ENCODE results near the gene ATG14. TPM values are rescaled to one million over a fixed set of nuclear protein-coding genes. Genes with fewer than 3 reads are reported as not detected.

ATG14 gene
- total and polyA plus RNA-seq, 2 donors (not counting 1 experiment from before 2014, with no cell fraction given) = 7.2 to 15.5 TPM

DNA sequence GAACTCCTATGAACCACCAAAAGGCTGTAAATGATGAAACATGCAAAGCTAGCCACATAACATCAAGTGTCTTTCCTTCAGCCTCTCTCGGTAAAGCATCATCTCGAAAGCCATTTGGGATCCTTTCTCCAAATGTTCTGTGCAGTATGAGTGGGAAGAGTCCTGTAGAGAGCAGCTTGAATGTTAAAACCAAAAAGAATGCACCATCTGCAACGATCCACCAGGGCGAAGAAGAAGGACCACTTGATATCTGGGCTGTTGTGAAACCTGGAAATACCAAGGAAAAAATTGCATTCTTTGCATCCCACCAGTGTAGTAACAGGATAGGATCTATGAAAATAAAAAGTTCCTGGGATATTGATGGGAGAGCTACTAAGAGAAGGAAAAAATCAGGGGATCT lies 61.2 kb downstream of the ATG14 start:
- Histone ChIP-seq H3K4me2 (replicated peaks; ENCODE audit: low read depth, low read length, poor library complexity, severe bottlenecking) (no peak overlapping the region), H3K4me1 (ENCODE audit: control insufficient read depth in 2 of 2, insufficient read depth in 2 of 2, low read length in 2 of 2) (peaks cover 10% of the 10 kb centered on the region in 2 donors), H3K27me3 (replicated peaks in 1 of 4; ENCODE audit: control extremely low read depth in 1 of 4, control insufficient read depth in 3 of 4, insufficient read depth in 4 of 4, low read length in 3 of 4) (no peaks in the 10 kb centered on the region), H3K79me2 (ENCODE audit: control insufficient read depth, insufficient read depth, low read length) (peaks cover 21% of the 10 kb centered on the region), H3K4me3 (ENCODE audit: control extremely low read depth in 1 of 5, extremely low read depth in 1 of 5, insufficient read depth in 1 of 5, low read depth in 2 of 5, low read length in 4 of 5) (no peak overlapping the region), H3K9me3 (ENCODE audit: control extremely low read depth in 1 of 3, control insufficient read depth in 2 of 3, insufficient read depth in 1 of 3, low read length in 2 of 3) (no peaks in the 10 kb centered on the region), H2AFZ (ENCODE audit: insufficient read depth, low read depth, low read length, poor library complexity, severe bottlenecking) (no peak overlapping the region), H3K27ac (ENCODE audit: low read length in 2 of 2) (no peak overlapping the region), H3K9ac (ENCODE audit: low read length) (no peak overlapping the region), H3K36me3 (replicated peaks in 1 of 2; ENCODE audit: control extremely low read depth in 1 of 2, control insufficient read depth in 1 of 2, extremely low read depth in 1 of 2, insufficient read depth in 2 of 2, low read length in 1 of 2) (peaks cover 0 to 31% of the 10 kb centered on the region in 2 experiments), H4K20me1 (ENCODE audit: control insufficient read depth, insufficient read depth, low read length, poor library complexity, severe bottlenecking) (peaks cover 13% of the 10 kb centered on the region)
- POLR2A ChIA-PET = no interaction called here
- DNase-seq (no peak), ATAC-seq (ENCODE audit: low read depth) (no peak)
- TF ChIP-seq CTCF (IDR thresholded peaks at IDR 0.05) (no peak), EZH2 (IDR thresholded peaks at IDR 0.05; ENCODE audit: borderline replicate concordance, insufficient read depth, low read depth, low read length, poor library complexity, severe bottlenecking) (no peak)
- no peak overlapping the region for H3K27ac Mint-ChIP-seq
- 95% methylated on average over 2 of the region's 4 CpGs for WGBS (ENCODE audit: insufficient coverage)
- no peaks in the 10 kb centered on the region for H3K27me3 Mint-ChIP-seq
- intact Hi-C loops (cut with micrococcal nuclease) = no loop called here
- H3K4me1 Mint-ChIP-seq = peaks cover 33% of the 10 kb centered on the region
- CTCF ChIA-PET = interaction anchor here (0.7 to 2.9 kb wide), 3 partner anchors 25 to 299 kb away, joined by 3 to 16 read pairs (median 3); partner anchors contain the start of genes FBXO34 and MAPK1IP1L
- H3K4me3 Mint-ChIP-seq = no peak overlapping the region
- no peaks in the 10 kb centered on the region for H3K9me3 Mint-ChIP-seq (ENCODE audit: insufficient read depth)

DNA sequence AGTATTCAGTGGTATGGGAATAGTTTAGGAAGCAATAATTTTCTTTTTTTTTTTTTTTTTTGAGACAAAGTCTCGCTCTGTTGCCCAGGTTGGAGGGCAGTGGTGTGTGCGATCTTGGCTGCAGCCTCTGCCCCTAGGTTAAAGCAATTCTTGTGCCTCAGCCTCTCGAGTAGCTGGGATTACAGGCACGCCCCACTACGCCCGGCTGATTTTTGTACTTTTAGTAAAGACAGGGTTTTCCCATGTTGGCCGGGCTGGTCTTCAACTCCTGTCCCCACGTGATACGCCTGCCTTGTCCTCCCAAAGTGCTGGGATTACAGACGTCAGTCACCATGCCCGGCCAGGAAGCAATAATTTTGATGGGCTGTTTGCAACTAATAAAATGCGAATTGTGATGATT lies 62.1 kb downstream of the ATG14 start:
- peaks cover 10% of the 10 kb centered on the region in 2 donors for H3K4me1 ChIP-seq (ENCODE audit: control insufficient read depth in 2 of 2, insufficient read depth in 2 of 2, low read length in 2 of 2)
- TF ChIP-seq CTCF (IDR thresholded peaks at IDR 0.05) (no peak), EZH2 (IDR thresholded peaks at IDR 0.05; ENCODE audit: borderline replicate concordance, insufficient read depth, low read depth, low read length, poor library complexity, severe bottlenecking) (no peak)
- H3K4me2 ChIP-seq (replicated peaks; ENCODE audit: low read depth, low read length, poor library complexity, severe bottlenecking) = peak overlapping the region; percentile 33
- intact Hi-C loops (cut with micrococcal nuclease) = no loop called here
- DNase-seq (peak; percentile 26), ATAC-seq (ENCODE audit: low read depth) (peak; percentile 57)
- no peaks in the 10 kb centered on the region for H3K27me3 Mint-ChIP-seq
- H3K27me3 ChIP-seq (replicated peaks in 1 of 4; ENCODE audit: control extremely low read depth in 1 of 4, control insufficient read depth in 3 of 4, insufficient read depth in 4 of 4, low read length in 3 of 4) = no peaks in the 10 kb centered on the region
- WGBS (ENCODE audit: insufficient coverage) = 81% methylated on average over 3 of the region's 12 CpGs
- POLR2A ChIA-PET = no interaction called here
- H3K9me3 ChIP-seq (ENCODE audit: control extremely low read depth in 1 of 3, control insufficient read depth in 2 of 3, insufficient read depth in 1 of 3, low read length in 2 of 3) = no peaks in the 10 kb centered on the region
- CTCF ChIA-PET = interaction anchor here (1.4 kb wide), 1 partner anchor 104 kb away, joined by 3 read pairs; no protein-coding TSS in a partner anchor
- peak overlapping the region; percentile 65 for H3K4me3 Mint-ChIP-seq
- H3K27ac ChIP-seq (ENCODE audit: low read length in 2 of 2) = no peak overlapping the region
- H4K20me1 ChIP-seq (ENCODE audit: control insufficient read depth, insufficient read depth, low read length, poor library complexity, severe bottlenecking) = peaks cover 19% of the 10 kb centered on the region
- no peak overlapping the region for H3K4me3 ChIP-seq (ENCODE audit: control extremely low read depth in 1 of 5, extremely low read depth in 1 of 5, insufficient read depth in 1 of 5, low read depth in 2 of 5, low read length in 4 of 5)
- H3K9me3 Mint-ChIP-seq (ENCODE audit: insufficient read depth) = no peaks in the 10 kb centered on the region
- H3K9ac ChIP-seq (ENCODE audit: low read length) = no peak overlapping the region
- no peak overlapping the region for H2AFZ ChIP-seq (ENCODE audit: insufficient read depth, low read depth, low read length, poor library complexity, severe bottlenecking)
- peak overlapping the region; percentile 68 for H3K27ac Mint-ChIP-seq
- peaks cover 39% of the 10 kb centered on the region for H3K4me1 Mint-ChIP-seq
- H3K79me2 ChIP-seq (ENCODE audit: control insufficient read depth, insufficient read depth, low read length) = peaks cover 30% of the 10 kb centered on the region
- H3K36me3 ChIP-seq (replicated peaks in 1 of 2; ENCODE audit: control extremely low read depth in 1 of 2, control insufficient read depth in 1 of 2, extremely low read depth in 1 of 2, insufficient read depth in 2 of 2, low read length in 1 of 2) = peaks cover 0 to 27% of the 10 kb centered on the region in 2 experiments
